ENCODE measurements around the gene EPS8L2.
"Not testable (repeated sequence)": the region's sequence is repeated elsewhere in the genome, so short reads cannot be mapped to it uniquely, and the experiment has no call there.

EPS8L2 gene

GRCh38 chr11:728901-729491, 23.0 kb downstream of the EPS8L2 start:
- Histone ChIP-seq H3K27ac (ENCODE audit: low read depth, low read length) (no peak overlapping the region), H3K9ac (ENCODE audit: low read length) (no peak overlapping the region)

GRCh38 chr11:729492-730074, 23.6 kb downstream of the EPS8L2 start:
- Histone ChIP-seq H3K9me3 (ENCODE audit: insufficient read depth, low read length) (no peaks in the 10 kb centered on the region), H3K36me3 (ENCODE audit: low read length) (no peaks in the 10 kb centered on the region), H4K20me1 (ENCODE audit: low read depth, low read length) (no peaks in the 10 kb centered on the region), H3K9ac (ENCODE audit: low read length) (no peak overlapping the region), H3K9me2 (replicated peaks; ENCODE audit: insufficient read depth, low read length) (no peaks in the 10 kb centered on the region), H2AFZ (ENCODE audit: low read depth, low read length, severe bottlenecking) (no peak overlapping the region), H3K4me2 (ENCODE audit: low read depth, low read length, poor library complexity, severe bottlenecking) (no peak overlapping the region), H3F3A (ENCODE audit: insufficient read depth) (no peaks in the 10 kb centered on the region), H3K27ac (ENCODE audit: low read depth, low read length) (no peak overlapping the region), H3K79me2 (ENCODE audit: insufficient read depth, low read length) (no peaks in the 10 kb centered on the region), H3K4me3 (ENCODE audit: insufficient read depth, low read length, poor library complexity, severe bottlenecking) (no peak overlapping the region), H3K27me3 (ENCODE audit: low read length) (no peaks in the 10 kb centered on the region)
- TF ChIP-seq CTCF (IDR thresholded peaks at IDR 0.05; ENCODE audit: insufficient read depth, low read length, poor library complexity, severe bottlenecking) (no peak), EZH2phosphoT487 (conservative IDR thresholded peaks at IDR 0.05; ENCODE audit: low read length) (no peak)

More at GRCh38 chr11:728901-729491, 23.0 kb downstream of the EPS8L2 start:
- Histone ChIP-seq H3K79me2 (ENCODE audit: insufficient read depth, low read length) (no peaks in the 10 kb centered on the region), H3F3A (ENCODE audit: insufficient read depth) (no peaks in the 10 kb centered on the region), H4K20me1 (ENCODE audit: low read depth, low read length) (no peaks in the 10 kb centered on the region), H2AFZ (ENCODE audit: low read depth, low read length, severe bottlenecking) (no peak overlapping the region), H3K4me2 (ENCODE audit: low read depth, low read length, poor library complexity, severe bottlenecking) (no peak overlapping the region), H3K27me3 (ENCODE audit: low read length) (no peaks in the 10 kb centered on the region), H3K36me3 (ENCODE audit: low read length) (no peaks in the 10 kb centered on the region), H3K9me2 (replicated peaks; ENCODE audit: insufficient read depth, low read length) (no peaks in the 10 kb centered on the region), H3K9me3 (ENCODE audit: insufficient read depth, low read length) (no peaks in the 10 kb centered on the region), H3K4me3 (ENCODE audit: insufficient read depth, low read length, poor library complexity, severe bottlenecking) (no peak overlapping the region)
- TF ChIP-seq CTCF (IDR thresholded peaks at IDR 0.05; ENCODE audit: insufficient read depth, low read length, poor library complexity, severe bottlenecking) (no peak), EZH2phosphoT487 (conservative IDR thresholded peaks at IDR 0.05; ENCODE audit: low read length) (no peak)

- Histone ChIP-seq H2AFZ (ENCODE audit: low read depth, low read length, severe bottlenecking) (no peak overlapping the region), H3K4me3 (ENCODE audit: insufficient read depth, low read length, poor library complexity, severe bottlenecking) (no peak overlapping the region), H3K9ac (ENCODE audit: low read length) (no peak overlapping the region), H3K27ac (ENCODE audit: low read depth, low read length) (no peak overlapping the region), H3K9me3 (ENCODE audit: insufficient read depth, low read length) (no peaks in the 10 kb centered on the region), H3K79me2 (ENCODE audit: insufficient read depth, low read length) (no peaks in the 10 kb centered on the region), H3K9me2 (replicated peaks; ENCODE audit: insufficient read depth, low read length) (no peaks in the 10 kb centered on the region), H4K20me1 (ENCODE audit: low read depth, low read length) (no peaks in the 10 kb centered on the region), H3K36me3 (ENCODE audit: low read length) (no peaks in the 10 kb centered on the region), H3K4me2 (ENCODE audit: low read depth, low read length, poor library complexity, severe bottlenecking) (no peak overlapping the region), H3K27me3 (ENCODE audit: low read length) (no peaks in the 10 kb centered on the region), H3F3A (ENCODE audit: insufficient read depth) (no peaks in the 10 kb centered on the region)
- TF ChIP-seq CTCF (IDR thresholded peaks at IDR 0.05; ENCODE audit: insufficient read depth, low read length, poor library complexity, severe bottlenecking) (no peak), EZH2phosphoT487 (conservative IDR thresholded peaks at IDR 0.05; ENCODE audit: low read length) (no peak)
Measured at GRCh38 chr11:733072-733471, 27.0 kb downstream of the EPS8L2 start.

- H3K36me3 ChIP-seq (ENCODE audit: low read length); H3K9me2 ChIP-seq (replicated peaks; ENCODE audit: insufficient read depth, low read length); H3K4me2 ChIP-seq (ENCODE audit: low read depth, low read length, poor library complexity, severe bottlenecking); H3K9ac ChIP-seq (ENCODE audit: low read length); H3K27ac ChIP-seq (ENCODE audit: low read depth, low read length); H3K9me3 ChIP-seq (ENCODE audit: insufficient read depth, low read length); H2AFZ ChIP-seq (ENCODE audit: low read depth, low read length, severe bottlenecking); H3K4me3 ChIP-seq (ENCODE audit: insufficient read depth, low read length, poor library complexity, severe bottlenecking); H3K79me2 ChIP-seq (ENCODE audit: insufficient read depth, low read length); H3K27me3 ChIP-seq (ENCODE audit: low read length); H4K20me1 ChIP-seq (ENCODE audit: low read depth, low read length); H3F3A ChIP-seq (ENCODE audit: insufficient read depth): not testable (repeated sequence)
Measured at GRCh38 chr11:734541-734940, 28.5 kb downstream of the EPS8L2 start.
